C4-2B (cell line): ENCODE measurements around the gene OVOL1.

Experiments
- CTCF ChIP-seq: fragments of 450-650 bp; conservative IDR thresholded peaks from 2 replicates; pipeline ENCODE4 v1.5.1; 2017; ENCODE audit warnings: mild to moderate bottlenecking
- ZFX ChIP-seq: fragments of 450-650 bp; IDR thresholded peaks from 2 replicates; pipeline ENCODE4 v1.6.1; 2017

GRCh38 chr11:65785319-65786007, 1.4 kb upstream of the OVOL1 start:
- no peak for TF ChIP-seq CTCF
- no peak for TF ChIP-seq ZFX
